Germinal center (tissue), 1 donor: ENCODE results near the gene MKNK2.
"Not testable (repeated sequence)": the region's sequence is repeated elsewhere in the genome, so short reads cannot be mapped to it uniquely, and the experiment has no call there.

Source experiments
- DNase-seq: peaks from one replicate; pipeline ENCODE4 v3.0.0; 2012; ENCODE audit warnings: mixed read lengths, low spot score

Gene MKNK2

GRCh38 chr19:2043961-2044708, 6.9 kb downstream of the MKNK2 start:
- no peak for DNase-seq

GRCh38 chr19:2043251-2043641, 7.8 kb downstream of the MKNK2 start:
- no peak for DNase-seq

DNA sequence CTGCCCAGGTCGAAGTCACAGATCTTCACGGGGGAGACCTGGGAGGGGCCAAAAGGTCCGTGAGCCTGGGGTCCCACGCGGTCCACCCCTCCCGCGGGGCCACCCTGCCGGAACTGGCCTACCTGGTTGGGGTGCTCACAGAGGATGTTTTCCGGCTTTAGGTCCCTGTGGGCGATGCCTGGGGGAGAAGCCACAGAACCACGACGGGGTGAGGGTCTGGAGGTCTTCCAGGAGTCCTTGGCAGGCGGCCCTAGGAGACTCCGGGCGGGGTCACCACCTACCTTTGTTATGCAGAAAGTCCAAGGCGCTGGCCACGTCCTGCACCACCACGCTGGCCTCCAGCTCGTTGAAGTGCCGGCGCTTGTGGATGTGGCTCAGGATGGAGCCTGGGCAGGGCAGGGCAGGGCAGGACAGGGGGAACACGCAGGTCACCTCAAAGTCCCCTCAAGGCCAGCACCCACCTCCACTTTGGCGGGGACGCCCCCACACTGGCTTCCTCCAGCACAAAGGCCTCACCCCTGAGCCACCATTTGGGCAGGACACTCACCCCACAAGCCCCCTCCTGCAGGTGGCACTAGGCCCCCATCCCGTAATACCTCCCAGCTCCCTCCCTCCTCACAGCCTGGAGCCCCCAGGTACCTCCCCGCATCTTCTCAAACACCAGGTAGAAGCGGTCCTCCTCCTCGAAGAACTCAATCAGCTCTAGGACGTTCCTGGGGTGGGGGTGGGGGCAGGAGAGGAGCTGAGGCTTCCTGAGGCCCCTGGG, 8.4 kb downstream of the MKNK2 start:
- DNase-seq, result no peak

GRCh38 chr19:2041683-2042484, 9.2 kb downstream of the MKNK2 start:
- DNase-seq, result peak; percentile 99

DNA sequence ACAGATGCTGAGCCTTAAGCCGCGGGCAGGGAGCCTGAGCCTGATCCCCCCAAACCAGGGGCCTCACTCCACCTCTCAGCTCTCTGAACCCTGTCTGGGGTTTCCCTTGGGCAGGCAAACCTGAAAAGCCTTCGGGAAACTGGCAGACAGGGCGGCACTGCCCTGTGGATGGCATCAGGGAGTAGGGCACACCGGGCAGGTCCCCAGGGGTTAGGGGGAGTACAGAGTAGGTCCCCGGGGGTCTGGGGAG, 9.7 kb downstream of the MKNK2 start:
- no peak for DNase-seq

- DNase-seq, result no peak
These were observed 10.2 kb downstream of the MKNK2 start for GRCh38 chr19:2040647-2041432.

- no peak for DNase-seq
These were observed 10.9 kb downstream of the MKNK2 start for GRCh38 chr19:2039959-2040646.

DNA sequence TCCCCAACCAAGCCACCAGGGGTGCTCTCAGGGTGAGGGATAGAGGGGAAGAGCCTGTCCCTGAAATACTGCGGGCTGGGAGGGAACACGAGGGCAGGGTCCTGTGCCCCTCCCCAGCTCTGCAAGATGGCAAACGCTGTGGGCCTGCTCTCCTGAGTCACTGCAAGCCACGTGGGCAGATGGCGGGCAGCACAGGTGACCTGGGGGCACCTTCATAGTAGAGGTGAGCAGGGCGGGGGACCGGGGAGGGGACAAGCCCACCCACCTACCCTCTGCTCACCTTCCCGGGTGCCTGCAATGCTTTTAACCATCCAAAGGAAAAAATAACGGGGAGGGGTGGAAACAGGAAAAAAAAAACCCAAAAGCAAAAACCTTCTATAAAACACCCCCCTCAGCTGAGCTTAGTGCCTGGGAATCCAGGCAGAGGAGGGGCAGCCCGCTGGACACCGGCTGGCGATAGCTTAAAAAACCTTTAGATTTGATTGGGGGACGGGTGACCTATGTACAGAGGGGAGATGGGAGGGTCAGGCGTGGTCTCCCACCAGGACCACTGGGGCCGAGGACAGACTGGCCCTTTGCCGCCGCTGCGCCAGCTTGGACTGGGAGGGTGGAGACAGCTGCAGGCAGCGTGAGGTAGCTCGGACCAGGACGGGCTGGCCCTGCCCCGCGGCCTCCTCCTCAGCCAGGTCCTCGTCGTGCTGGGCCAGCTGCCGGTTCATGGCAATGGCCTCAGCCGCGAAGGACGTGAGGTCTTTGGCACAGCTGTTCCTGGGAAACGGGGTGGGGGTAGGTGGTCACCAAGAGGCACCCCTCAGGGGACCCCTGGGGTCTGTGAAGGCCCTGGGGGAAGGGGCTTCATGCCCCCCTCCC, 11.7 kb downstream of the MKNK2 start:
- DNase-seq, result no peak

GRCh38 chr19:2038284-2039088, 12.6 kb downstream of the MKNK2 start:
- DNase-seq, result no peak

GRCh38 chr19:2037651-2038255, 13.3 kb downstream of the MKNK2 start:
- DNase-seq, result no peak

- DNase-seq, result no peak
These were observed 14.6 kb downstream of the MKNK2 start for GRCh38 chr19:2036424-2036823.

DNA sequence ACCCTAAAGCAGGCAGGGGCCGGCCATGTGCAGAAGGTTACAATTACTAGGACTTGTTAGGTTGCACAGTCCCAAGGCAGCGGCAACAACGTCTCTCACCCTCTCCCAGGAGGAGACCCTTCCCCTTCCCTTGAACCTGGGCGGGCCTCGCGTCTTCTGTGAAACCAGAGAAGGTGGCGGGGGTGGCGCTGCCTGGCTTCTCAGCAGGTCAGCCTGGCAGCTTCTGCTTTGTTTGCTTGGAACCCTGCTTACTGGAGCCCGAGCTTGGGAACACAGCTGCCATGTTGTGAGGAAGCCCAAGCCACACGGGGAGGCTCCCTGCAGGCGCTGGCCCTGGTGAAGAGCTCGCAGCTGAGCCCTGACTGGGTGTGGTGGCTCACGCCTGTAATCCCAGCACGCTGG, 15.5 kb downstream of the MKNK2 start:
- DNase-seq, result no peak

DNA sequence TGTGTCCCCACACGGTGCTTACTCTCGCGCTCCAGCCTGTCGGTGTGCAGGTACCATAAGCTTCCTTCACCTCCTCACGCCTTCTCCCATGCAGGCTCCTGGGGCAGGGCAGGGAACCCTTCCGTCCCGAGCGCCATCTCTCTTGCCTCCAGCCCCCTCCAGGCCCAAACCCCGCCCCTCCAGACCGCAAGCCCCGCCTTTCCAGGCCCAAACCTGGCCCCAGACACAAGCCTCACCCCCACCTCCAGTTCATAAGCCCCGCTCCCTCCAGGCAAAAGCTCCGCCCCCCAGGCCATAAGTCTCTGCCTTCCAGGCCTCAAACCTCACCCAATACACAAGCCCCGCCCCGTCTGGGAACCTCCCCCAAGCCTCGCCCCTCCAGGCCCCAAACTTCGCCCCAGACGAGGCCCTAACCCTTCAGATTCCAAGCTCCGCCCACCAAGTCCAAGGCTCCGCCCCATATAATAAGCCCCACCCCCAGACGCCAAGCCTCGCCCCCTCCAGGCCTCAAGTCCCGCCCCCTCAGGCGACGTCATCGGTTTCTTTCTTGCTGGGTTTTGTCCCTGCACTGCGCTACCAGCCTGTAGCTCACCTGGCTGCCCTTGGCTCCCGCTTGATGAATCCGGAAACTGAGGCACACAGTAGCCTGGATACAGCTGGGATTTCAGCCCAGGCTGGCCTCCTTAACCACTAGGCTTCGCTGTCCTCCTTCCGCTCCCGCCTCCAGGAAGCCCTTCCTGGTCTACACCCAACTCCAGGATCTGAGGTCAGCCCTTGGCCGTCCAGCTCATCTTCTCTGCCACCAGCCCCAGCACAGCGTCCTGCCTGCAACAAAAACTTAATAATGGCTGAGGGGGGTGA, 16.1 kb downstream of the MKNK2 start:
- peak; percentile 74 for DNase-seq

GRCh38 chr19:2034253-2034652, 16.8 kb downstream of the MKNK2 start:
- not testable (repeated sequence) for DNase-seq

- no peak for DNase-seq
These were observed 17.3 kb downstream of the MKNK2 start for GRCh38 chr19:2033825-2034159.

DNA sequence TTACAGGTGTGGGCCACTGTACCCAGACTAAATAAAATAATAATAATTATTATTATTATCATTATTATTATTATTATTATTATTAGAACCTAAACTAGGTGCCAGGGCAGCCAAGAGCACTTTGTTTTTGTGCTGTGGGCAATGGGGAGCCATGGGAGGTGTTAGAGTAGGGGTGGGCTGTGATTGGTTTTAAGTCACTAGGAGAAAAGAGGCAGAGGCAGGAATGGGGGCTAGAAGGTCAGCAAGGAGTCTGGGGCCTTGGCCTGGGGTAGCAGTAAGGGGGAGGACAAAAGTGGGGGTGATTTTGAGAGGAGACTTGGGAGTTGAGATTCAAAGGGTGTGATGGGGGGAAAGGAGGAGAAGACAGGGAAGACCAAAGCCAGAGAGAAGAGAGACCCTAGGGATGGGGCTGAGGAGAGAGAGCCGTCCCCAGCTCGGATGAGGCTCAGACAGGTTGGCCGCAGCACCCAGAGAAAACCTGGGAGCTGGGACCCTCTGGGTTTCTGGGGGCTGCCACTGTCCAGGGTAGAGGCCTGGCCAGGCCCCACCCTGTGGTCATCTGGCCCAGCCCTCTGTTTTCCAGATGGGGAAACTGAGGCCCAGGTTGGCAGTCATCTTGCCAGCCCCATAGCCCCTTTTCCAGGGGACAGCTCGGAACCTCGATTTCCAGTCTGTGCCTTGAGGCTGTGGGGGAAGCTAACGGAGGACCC, 17.8 kb downstream of the MKNK2 start:
- DNase-seq, result no peak

GRCh38 chr19:2032296-2032941, 18.6 kb downstream of the MKNK2 start:
- DNase-seq, result no peak
